Measurements from ENCODE around the gene NEK7. TPM values are rescaled to one million over a fixed set of nuclear protein-coding genes. Genes with fewer than 3 reads are reported as not detected.

NEK7 gene
- total RNA-seq, 4 donors from 2014 or later, result 98.1 to 152 (median 118) TPM

DNA sequence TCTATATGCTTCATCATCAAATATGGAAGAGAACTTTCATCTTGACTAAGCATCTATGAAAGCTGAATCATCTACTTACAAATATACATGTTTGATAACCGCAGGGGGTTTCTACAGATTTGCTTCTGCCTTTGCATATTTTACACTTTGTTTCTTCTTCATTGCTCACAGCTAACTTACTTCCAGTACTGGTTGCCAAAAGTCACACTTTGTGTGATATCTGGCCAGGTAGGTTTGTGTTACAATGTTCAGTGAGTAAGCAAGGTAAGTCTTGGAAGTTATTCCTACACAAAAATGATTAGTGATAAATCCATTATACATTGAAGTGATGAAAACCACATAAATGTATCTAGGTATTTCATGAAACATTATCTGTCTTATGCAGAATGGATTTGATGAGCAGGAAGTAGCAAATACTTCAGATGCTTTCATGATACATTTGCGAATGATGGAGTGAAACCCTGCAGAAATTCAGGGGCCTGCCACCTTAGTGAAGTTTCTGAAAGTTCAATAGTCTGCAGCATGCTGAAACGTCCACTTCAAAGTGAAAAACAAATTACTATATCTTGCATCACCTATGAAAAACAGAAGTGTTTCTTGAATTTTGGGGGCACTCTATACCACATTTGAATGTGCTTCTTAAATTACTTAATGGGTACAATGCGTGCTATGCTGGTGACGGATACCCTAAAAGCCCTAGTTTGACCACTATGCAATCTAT lies 196.3 kb downstream of the NEK7 start:
- intact Hi-C loops (cut with DNase I; ENCODE audit: low total_unique reads), result loop anchor here (10.0 kb wide), 1 partner anchor 268 kb away; no protein-coding TSS in a partner anchor
- no peaks in the 10 kb centered on the region for H3K9me3 ChIP-seq
- in situ Hi-C loops (cut with MboI; ENCODE audit: low sequenced_read_pairs in 4 of 4), result loop anchor here in 2 of 4 donors (25.0 kb wide), 1 partner anchor 266 kb away; no protein-coding TSS in a partner anchor

DNA sequence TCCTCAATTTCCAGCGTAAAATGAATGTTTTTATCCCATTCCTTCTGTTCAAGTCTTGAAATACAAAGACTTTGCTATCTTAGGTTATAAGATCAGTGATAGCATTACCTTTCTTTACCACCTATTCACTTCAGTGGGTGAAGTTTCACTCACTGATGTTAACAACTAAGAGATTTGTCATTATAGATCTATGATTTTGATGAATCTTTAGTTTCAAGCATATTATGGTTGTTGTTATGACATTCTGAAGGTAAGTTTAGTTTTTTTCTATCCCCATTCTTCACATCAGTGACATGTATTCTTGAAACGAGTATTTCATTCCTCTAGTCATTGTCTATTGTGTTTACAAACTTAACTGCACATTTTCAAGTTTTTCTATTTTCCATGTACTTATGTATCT lies 201.1 kb downstream of the NEK7 start:
- DNase-seq (no peak), ATAC-seq (no peak)
- H3K4me3 ChIP-seq, result no peak overlapping the region
- H3K27ac ChIP-seq, result no peak overlapping the region
- intact Hi-C loops (cut with DNase I; ENCODE audit: low total_unique reads), result loop anchor here (10.0 kb wide), 1 partner anchor 273 kb away; no protein-coding TSS in a partner anchor
- no peaks in the 10 kb centered on the region for H3K9me3 ChIP-seq
- TF ChIP-seq, protein P1, sequence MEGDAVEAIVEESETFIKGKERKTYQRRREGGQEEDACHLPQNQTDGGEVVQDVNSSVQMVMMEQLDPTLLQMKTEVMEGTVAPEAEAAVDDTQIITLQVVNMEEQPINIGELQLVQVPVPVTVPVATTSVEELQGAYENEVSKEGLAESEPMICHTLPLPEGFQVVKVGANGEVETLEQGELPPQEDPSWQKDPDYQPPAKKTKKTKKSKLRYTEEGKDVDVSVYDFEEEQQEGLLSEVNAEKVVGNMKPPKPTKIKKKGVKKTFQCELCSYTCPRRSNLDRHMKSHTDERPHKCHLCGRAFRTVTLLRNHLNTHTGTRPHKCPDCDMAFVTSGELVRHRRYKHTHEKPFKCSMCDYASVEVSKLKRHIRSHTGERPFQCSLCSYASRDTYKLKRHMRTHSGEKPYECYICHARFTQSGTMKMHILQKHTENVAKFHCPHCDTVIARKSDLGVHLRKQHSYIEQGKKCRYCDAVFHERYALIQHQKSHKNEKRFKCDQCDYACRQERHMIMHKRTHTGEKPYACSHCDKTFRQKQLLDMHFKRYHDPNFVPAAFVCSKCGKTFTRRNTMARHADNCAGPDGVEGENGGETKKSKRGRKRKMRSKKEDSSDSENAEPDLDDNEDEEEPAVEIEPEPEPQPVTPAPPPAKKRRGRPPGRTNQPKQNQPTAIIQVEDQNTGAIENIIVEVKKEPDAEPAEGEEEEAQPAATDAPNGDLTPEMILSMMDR (IDR thresholded peaks at IDR 0.05 in 4 of 5, conservative IDR thresholded peaks at IDR 0.05 in 1 of 5), result no peak
- no peaks in the 10 kb centered on the region for H3K36me3 ChIP-seq
- in situ Hi-C loops (cut with MboI; ENCODE audit: low sequenced_read_pairs in 4 of 4), result loop anchor here in 2 of 4 donors (25.0 kb wide), 1 partner anchor 271 kb away; no protein-coding TSS in a partner anchor
- no peaks in the 10 kb centered on the region for H3K4me1 ChIP-seq
- no peaks in the 10 kb centered on the region for H3K27me3 ChIP-seq

More for the DNA sequence above, 196.3 kb downstream of the NEK7 start:
- no peak for DNase-seq
- Histone ChIP-seq H3K27me3 (no peaks in the 10 kb centered on the region), H3K4me1 (no peaks in the 10 kb centered on the region), H3K27ac (no peak overlapping the region), H3K4me3 (no peak overlapping the region), H3K36me3 (no peaks in the 10 kb centered on the region)
- no peak for ATAC-seq
- TF ChIP-seq, protein P1 (IDR thresholded peaks at IDR 0.05 in 4 of 5, conservative IDR thresholded peaks at IDR 0.05 in 1 of 5), result no peak
- no peak for TF ChIP-seq POLR2A (IDR thresholded peaks at IDR 0.05)

GRCh38 chr1:198359024-198359653 lies 202.3 kb downstream of the NEK7 start:
- Histone ChIP-seq H3K4me3 (no peak overlapping the region), H3K27ac (no peak overlapping the region), H3K4me1 (no peaks in the 10 kb centered on the region), H3K9me3 (no peaks in the 10 kb centered on the region), H3K36me3 (no peaks in the 10 kb centered on the region), H3K27me3 (no peaks in the 10 kb centered on the region)
- in situ Hi-C loops (cut with MboI; ENCODE audit: low sequenced_read_pairs in 4 of 4), result loop anchor here in 2 of 4 donors (25.0 kb wide), 1 partner anchor 272 kb away; no protein-coding TSS in a partner anchor
- DNase-seq (no peak), ATAC-seq (no peak)
- TF ChIP-seq, protein P1 (IDR thresholded peaks at IDR 0.05 in 4 of 5, conservative IDR thresholded peaks at IDR 0.05 in 1 of 5), result peak; percentile 12 to 31 (median 28)
- TF ChIP-seq POLR2A (IDR thresholded peaks at IDR 0.05), result no peak
- intact Hi-C loops (cut with DNase I; ENCODE audit: low total_unique reads), result loop anchor here (10.0 kb wide), 1 partner anchor 274 kb away; no protein-coding TSS in a partner anchor

DNA sequence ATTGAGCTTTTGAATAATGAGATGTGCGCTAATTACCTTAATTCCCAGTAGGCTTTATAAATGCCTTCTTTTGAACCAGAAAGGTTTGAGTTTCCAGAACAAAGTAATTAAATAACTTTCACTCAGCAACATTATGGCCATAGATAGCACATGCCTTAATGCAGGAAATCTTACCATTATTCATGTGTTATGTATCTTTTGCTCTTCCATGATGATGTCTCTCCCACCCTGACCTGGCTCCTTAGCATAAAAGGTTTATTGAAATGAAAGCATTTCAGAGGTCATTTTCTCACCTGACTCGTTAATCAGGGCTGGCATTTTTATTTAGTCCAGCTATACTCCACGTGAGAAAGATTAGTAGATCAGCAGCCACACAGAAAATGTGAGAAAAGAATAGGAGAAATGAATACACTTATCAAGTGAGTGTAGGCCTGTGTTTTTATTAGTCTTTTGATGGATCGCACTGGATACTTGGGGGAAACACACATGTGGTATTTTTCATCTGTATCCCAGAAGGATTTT lies 203.5 kb downstream of the NEK7 start:
- Histone ChIP-seq H3K4me3 (no peak overlapping the region), H3K4me1 (no peaks in the 10 kb centered on the region), H3K9me3 (no peaks in the 10 kb centered on the region), H3K36me3 (no peaks in the 10 kb centered on the region), H3K27ac (no peak overlapping the region), H3K27me3 (no peaks in the 10 kb centered on the region)
- TF ChIP-seq, protein P1 (IDR thresholded peaks at IDR 0.05 in 4 of 5, conservative IDR thresholded peaks at IDR 0.05 in 1 of 5), result no peak
- TF ChIP-seq POLR2A (IDR thresholded peaks at IDR 0.05), result no peak
- DNase-seq (no peak), ATAC-seq (no peak)
- intact Hi-C loops (cut with DNase I; ENCODE audit: low total_unique reads), result no loop called here
- in situ Hi-C loops (cut with MboI; ENCODE audit: low sequenced_read_pairs in 4 of 4), result loop anchor here in 2 of 4 donors (25.0 kb wide), 1 partner anchor 273 kb away; no protein-coding TSS in a partner anchor
